Body of pancreas (tissue), 4 donors: ENCODE results near the gene ABCC12.

Source experiments
- POLR2A ChIP-seq, 3 donors: fragments of 450-650 bp; IDR thresholded peaks; one replicate each; pipeline ENCODE4 v1.6.1; 2016; ENCODE audit warnings: antibody characterized with exemption in 3 of 3, mild to moderate bottlenecking in 2 of 3
- TF ChIP-seq, protein P1 (sequence below), 7 experiments: fragments of 450-650 bp in 4 of 7; fragments of 200-600 bp in 3 of 7; sonication (generic) in 3 of 7; IDR thresholded peaks; one replicate each; pipeline ENCODE4 v1.5.1; 2016 to 2019; ENCODE audit warnings: antibody characterized with exemption in 7 of 7

DNA sequence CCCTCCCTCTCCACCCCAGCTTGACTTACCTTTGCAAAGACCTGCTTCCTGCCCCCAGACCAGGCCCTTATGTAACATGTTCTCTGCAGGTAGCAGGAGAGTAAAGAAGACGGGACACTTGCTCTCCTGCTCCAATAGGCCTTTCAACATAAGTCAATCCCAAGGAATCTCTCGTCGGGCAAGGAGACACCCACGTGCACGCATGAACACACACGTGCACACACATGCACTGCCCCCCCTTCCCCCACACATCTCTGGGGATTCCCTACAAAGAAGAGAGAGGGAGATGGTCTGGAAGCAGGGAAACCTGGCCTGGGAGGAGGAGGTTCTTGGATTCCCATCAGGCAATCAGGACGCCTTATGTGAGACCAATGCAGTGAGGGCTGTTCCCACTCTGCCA lies 41.4 kb downstream of the ABCC12 start:
- TF ChIP-seq, protein P1, sequence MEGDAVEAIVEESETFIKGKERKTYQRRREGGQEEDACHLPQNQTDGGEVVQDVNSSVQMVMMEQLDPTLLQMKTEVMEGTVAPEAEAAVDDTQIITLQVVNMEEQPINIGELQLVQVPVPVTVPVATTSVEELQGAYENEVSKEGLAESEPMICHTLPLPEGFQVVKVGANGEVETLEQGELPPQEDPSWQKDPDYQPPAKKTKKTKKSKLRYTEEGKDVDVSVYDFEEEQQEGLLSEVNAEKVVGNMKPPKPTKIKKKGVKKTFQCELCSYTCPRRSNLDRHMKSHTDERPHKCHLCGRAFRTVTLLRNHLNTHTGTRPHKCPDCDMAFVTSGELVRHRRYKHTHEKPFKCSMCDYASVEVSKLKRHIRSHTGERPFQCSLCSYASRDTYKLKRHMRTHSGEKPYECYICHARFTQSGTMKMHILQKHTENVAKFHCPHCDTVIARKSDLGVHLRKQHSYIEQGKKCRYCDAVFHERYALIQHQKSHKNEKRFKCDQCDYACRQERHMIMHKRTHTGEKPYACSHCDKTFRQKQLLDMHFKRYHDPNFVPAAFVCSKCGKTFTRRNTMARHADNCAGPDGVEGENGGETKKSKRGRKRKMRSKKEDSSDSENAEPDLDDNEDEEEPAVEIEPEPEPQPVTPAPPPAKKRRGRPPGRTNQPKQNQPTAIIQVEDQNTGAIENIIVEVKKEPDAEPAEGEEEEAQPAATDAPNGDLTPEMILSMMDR (IDR thresholded peaks at IDR 0.05) = no peak
- TF ChIP-seq POLR2A (IDR thresholded peaks at IDR 0.05) = no peak
